ENCODE results near the gene STX7.
"Not testable (repeated sequence)": the region's sequence is repeated elsewhere in the genome, so short reads cannot be mapped to it uniquely, and the experiment has no call there.

Gene STX7

GRCh38 chr6:132512638-132513632 is at the start of gene STX7:
STX7 (minus strand) TSS chr6:132513116; CDS start chr6:132503530, 9,586 bp downstream.
- ATAC-seq (replicated peaks) (peak; percentile 86 to 90), DNase-seq (peak; percentile 90)
- no peaks in the 10 kb centered on the region for H3K9me3 Mint-ChIP-seq
- peaks cover 18 to 30% of the 10 kb centered on the region in 2 donors for H3K36me3 Mint-ChIP-seq
- no peaks in the 10 kb centered on the region for H3K27me3 Mint-ChIP-seq
- H3K4me3 Mint-ChIP-seq: peak within 1 kb of the TSS; percentile 88 to 99
- peak within 1 kb of the TSS; percentile 95 for H3K27ac Mint-ChIP-seq
- H3K4me1 Mint-ChIP-seq: peaks cover 32 to 44% of the 10 kb centered on the region in 2 donors

- not testable (repeated sequence) for H3K9me3 Mint-ChIP-seq; H3K4me1 Mint-ChIP-seq; DNase-seq; ATAC-seq (replicated peaks); H3K36me3 Mint-ChIP-seq; H3K4me3 Mint-ChIP-seq; H3K27ac Mint-ChIP-seq
- H3K27me3 Mint-ChIP-seq: peaks cover 24 to 35% of the 10 kb centered on the region in 2 donors
These were observed 47.2 kb upstream of the STX7 start for GRCh38 chr6:132560087-132560486.

GRCh38 chr6:132552372-132552771 is 39.5 kb upstream of the STX7 start, which contains the start of gene TAAR8:
TAAR8 (plus strand) TSS chr6:132552672; CDS start chr6:132552693, 21 bp downstream.
- Mint-ChIP-seq H3K4me1 (peaks cover 5 to 7% of the 10 kb centered on the region in 2 donors), H3K27ac (no peak within 1 kb of the TSS), H3K4me3 (no peak within 1 kb of the TSS), H3K27me3 (peaks cover 20 to 23% of the 10 kb centered on the region in 2 donors), H3K36me3 (no peaks in the 10 kb centered on the region), H3K9me3 (no peaks in the 10 kb centered on the region)
- no peak for ATAC-seq (replicated peaks)
- no peak for DNase-seq

- Mint-ChIP-seq H3K4me3 (no peak overlapping the region), H3K4me1 (peaks cover 6 to 10% of the 10 kb centered on the region in 2 donors), H3K36me3 (no peaks in the 10 kb centered on the region), H3K9me3 (no peaks in the 10 kb centered on the region), H3K27ac (no peak overlapping the region), H3K27me3 (peaks cover 11 to 12% of the 10 kb centered on the region in 2 donors)
- no peak for DNase-seq
- ATAC-seq (replicated peaks): no peak
These were observed 38.3 kb upstream of the STX7 start for GRCh38 chr6:132551214-132551613.

- no peaks in the 10 kb centered on the region for H3K36me3 Mint-ChIP-seq
- H3K4me1 Mint-ChIP-seq: peaks cover 6 to 10% of the 10 kb centered on the region in 2 donors
- DNase-seq (no peak), ATAC-seq (replicated peaks) (no peak)
- no peaks in the 10 kb centered on the region for H3K9me3 Mint-ChIP-seq
- peaks cover 12 to 16% of the 10 kb centered on the region in 2 donors for H3K27me3 Mint-ChIP-seq
- H3K27ac Mint-ChIP-seq: no peak overlapping the region
- no peak overlapping the region for H3K4me3 Mint-ChIP-seq
These were observed 36.0 kb upstream of the STX7 start for GRCh38 chr6:132548746-132549463.

GRCh38 chr6:132544826-132545225 is 31.9 kb upstream of the STX7 start:
- Mint-ChIP-seq H3K36me3 (no peaks in the 10 kb centered on the region), H3K9me3 (no peaks in the 10 kb centered on the region), H3K27me3 (peaks cover 18 to 22% of the 10 kb centered on the region in 2 donors), H3K27ac (no peak overlapping the region), H3K4me1 (peaks cover 6 to 10% of the 10 kb centered on the region in 2 donors), H3K4me3 (no peak overlapping the region)
- DNase-seq: no peak
- no peak for ATAC-seq (replicated peaks)

- Mint-ChIP-seq H3K27ac (no peak within 1 kb of the TSS), H3K4me1 (no peaks in the 10 kb centered on the region), H3K4me3 (no peak within 1 kb of the TSS), H3K27me3 (peaks cover 20 to 25% of the 10 kb centered on the region in 2 donors), H3K9me3 (peaks cover 0 to 4% of the 10 kb centered on the region in 2 donors), H3K36me3 (peaks cover 0 to 3% of the 10 kb centered on the region in 2 donors)
- DNase-seq: no peak
- no peak for ATAC-seq (replicated peaks)
These were observed 25.1 kb upstream of the STX7 start, which contains the start of gene TAAR9 for GRCh38 chr6:132537977-132538376. TAAR9 (plus strand) TSS chr6:132538277; CDS start chr6:132538290, 13 bp downstream.

GRCh38 chr6:132537145-132537544 is 24.2 kb upstream of the STX7 start:
- Mint-ChIP-seq H3K36me3 (peaks cover 0 to 3% of the 10 kb centered on the region in 2 donors), H3K27ac (no peak overlapping the region), H3K4me3 (no peak overlapping the region), H3K4me1 (no peaks in the 10 kb centered on the region), H3K27me3 (peaks cover 20 to 25% of the 10 kb centered on the region in 2 donors), H3K9me3 (peaks cover 0 to 4% of the 10 kb centered on the region in 2 donors)
- ATAC-seq (replicated peaks) (no peak), DNase-seq (no peak)

- not testable (repeated sequence) for H3K4me1 Mint-ChIP-seq; H3K9me3 Mint-ChIP-seq; H3K36me3 Mint-ChIP-seq; DNase-seq; H3K27ac Mint-ChIP-seq; ATAC-seq (replicated peaks); H3K4me3 Mint-ChIP-seq
- peaks cover 11 to 18% of the 10 kb centered on the region in 2 donors for H3K27me3 Mint-ChIP-seq
These were observed 21.6 kb upstream of the STX7 start for GRCh38 chr6:132534546-132534945.

GRCh38 chr6:132530293-132530974 is 17.5 kb upstream of the STX7 start:
- peaks cover 0 to 4% of the 10 kb centered on the region in 2 donors for H3K9me3 Mint-ChIP-seq
- peak overlapping the region; percentile 68 to 76 for H3K4me3 Mint-ChIP-seq

GRCh38 chr6:132527791-132528190 is 14.9 kb upstream of the STX7 start:
- no peaks in the 10 kb centered on the region for H3K9me3 Mint-ChIP-seq
- no peak overlapping the region for H3K27ac Mint-ChIP-seq
- H3K4me3 Mint-ChIP-seq: no peak overlapping the region
- ATAC-seq (replicated peaks) (no peak), DNase-seq (no peak)
- H3K36me3 Mint-ChIP-seq: no peaks in the 10 kb centered on the region
- H3K27me3 Mint-ChIP-seq: peaks cover 0 to 6% of the 10 kb centered on the region in 2 donors
- peaks cover 4 to 7% of the 10 kb centered on the region in 2 donors for H3K4me1 Mint-ChIP-seq

More at GRCh38 chr6:132530293-132530974, 17.5 kb upstream of the STX7 start:
- peaks cover 4 to 6% of the 10 kb centered on the region in 2 donors for H3K27me3 Mint-ChIP-seq
- ATAC-seq (replicated peaks) (peak; percentile 82 to 89), DNase-seq (peak; percentile 27)
- no peak overlapping the region for H3K27ac Mint-ChIP-seq
- peaks cover 2 to 7% of the 10 kb centered on the region in 2 donors for H3K4me1 Mint-ChIP-seq
- peaks cover 0 to 3% of the 10 kb centered on the region in 2 donors for H3K36me3 Mint-ChIP-seq

GRCh38 chr6:132526461-132526860 is 13.5 kb upstream of the STX7 start:
- Mint-ChIP-seq H3K27me3 (peaks cover 0 to 6% of the 10 kb centered on the region in 2 donors), H3K4me1 (peaks cover 4 to 7% of the 10 kb centered on the region in 2 donors), H3K36me3 (no peaks in the 10 kb centered on the region), H3K4me3 (no peak overlapping the region), H3K27ac (no peak overlapping the region), H3K9me3 (no peaks in the 10 kb centered on the region)
- no peak for DNase-seq
- ATAC-seq (replicated peaks): no peak

GRCh38 chr6:132525866-132526265 is 12.9 kb upstream of the STX7 start:
- ATAC-seq (replicated peaks) (no peak), DNase-seq (no peak)
- H3K4me1 Mint-ChIP-seq: peaks cover 4 to 7% of the 10 kb centered on the region in 2 donors
- H3K27ac Mint-ChIP-seq: no peak overlapping the region
- H3K4me3 Mint-ChIP-seq: no peak overlapping the region
- peaks cover 0 to 6% of the 10 kb centered on the region in 2 donors for H3K27me3 Mint-ChIP-seq
- H3K36me3 Mint-ChIP-seq: no peaks in the 10 kb centered on the region
- no peaks in the 10 kb centered on the region for H3K9me3 Mint-ChIP-seq
